Measurements from ENCODE around the gene SOX14.

Gene SOX14

GRCh38 chr3:137764001-137764433 lies at the start of gene SOX14:
Gene SOX14 (plus strand): TSS chr3:137764315. CDS start chr3:137764785, 470 bp downstream.
- DNase-seq (ENCODE audit: low spot score) = no peak

- DNase-seq (ENCODE audit: low spot score) = no peak
Measured at GRCh38 chr3:137714551-137714950, 49.6 kb upstream of the SOX14 start.

- no peak for DNase-seq (ENCODE audit: low spot score)
Measured at GRCh38 chr3:137724240-137724639, 39.9 kb upstream of the SOX14 start.

- DNase-seq (ENCODE audit: low spot score) = no peak
Measured at GRCh38 chr3:137737208-137737607, 26.9 kb upstream of the SOX14 start.

GRCh38 chr3:137738710-137739109 lies 25.4 kb upstream of the SOX14 start:
- DNase-seq (ENCODE audit: low spot score) = no peak

GRCh38 chr3:137743608-137744007 lies 20.5 kb upstream of the SOX14 start:
- DNase-seq (ENCODE audit: low spot score) = no peak

- DNase-seq (ENCODE audit: low spot score) = no peak
Measured at GRCh38 chr3:137746808-137747207, 17.3 kb upstream of the SOX14 start.

- no peak for DNase-seq (ENCODE audit: low spot score)
Measured at GRCh38 chr3:137759505-137759904, 4.6 kb upstream of the SOX14 start.

GRCh38 chr3:137760341-137761098 lies 3.6 kb upstream of the SOX14 start:
- DNase-seq (ENCODE audit: low spot score) = no peak

GRCh38 chr3:137761099-137761562 lies 3.0 kb upstream of the SOX14 start:
- no peak for DNase-seq (ENCODE audit: low spot score)

GRCh38 chr3:137761563-137762503 lies 2.3 kb upstream of the SOX14 start:
- DNase-seq (ENCODE audit: low spot score) = no peak

- no peak for DNase-seq (ENCODE audit: low spot score)
Measured at GRCh38 chr3:137762674-137763593, 1.2 kb upstream of the SOX14 start.

GRCh38 chr3:137763594-137763938 lies 549 bp upstream of the SOX14 start:
- DNase-seq (ENCODE audit: low spot score) = no peak

- DNase-seq (ENCODE audit: low spot score) = no peak
Measured at GRCh38 chr3:137764563-137765309, 621 bp downstream of the SOX14 start.

GRCh38 chr3:137765310-137766033 lies 1.4 kb downstream of the SOX14 start:
- no peak for DNase-seq (ENCODE audit: low spot score)

- DNase-seq (ENCODE audit: low spot score) = no peak
Measured at GRCh38 chr3:137766041-137766875, 2.1 kb downstream of the SOX14 start.

GRCh38 chr3:137766876-137767537 lies 2.9 kb downstream of the SOX14 start:
- no peak for DNase-seq (ENCODE audit: low spot score)

- peak; percentile 29 for DNase-seq (ENCODE audit: low spot score)
Measured at GRCh38 chr3:137767538-137768360, 3.6 kb downstream of the SOX14 start.

Data from kidney capillary endothelial cell (primary cell).